WTC11 (cell line): ENCODE data around the gene ANTKMT. TPM values are rescaled to one million over a fixed set of nuclear protein-coding genes. Genes with fewer than 3 reads are reported as not detected.

Experiments
- ATAC-seq: fragments of 200-7000 bp; cut with Tn5 transposase; 2 replicates; pipeline ENCODE4 v1.10.0; 2021; ENCODE audit warnings: mild to moderate bottlenecking, moderate library complexity
- CTCF ChIA-PET: fragments of 300-600 bp; sonication (Branson Sonifier 250); formaldehyde crosslinking; loops from one replicate; lab custom pipeline; 2021; ENCODE audit warnings: antibody characterized with exemption; lab: Charles Lee
- POLR2A ChIA-PET: fragments of 350-600 bp; sonication (Branson Sonifier 250); formaldehyde crosslinking; loops from one replicate; lab custom pipeline; 2021; ENCODE audit warnings: antibody characterized with exemption; lab: Charles Lee
- DNase-seq: peaks from one replicate; pipeline ENCODE4 v3.0.0; 2021; ENCODE audit warnings: low spot score
- H3K27ac Mint-ChIP-seq: 2 replicates; pipeline ENCODE4 v1.8.0; 2021; ENCODE audit warnings: mixed read lengths
- H3K27me3 Mint-ChIP-seq: 2 replicates; pipeline ENCODE4 v1.8.0; 2021; ENCODE audit warnings: low read depth, mild to moderate bottlenecking, moderate library complexity, mixed read lengths
- H3K36me3 Mint-ChIP-seq: 2 replicates; pipeline ENCODE4 v1.8.0; 2021; ENCODE audit warnings: mixed read lengths
- H3K4me1 Mint-ChIP-seq: 2 replicates; pipeline ENCODE4 v1.8.0; 2022; ENCODE audit warnings: mixed read lengths
- H3K4me3 Mint-ChIP-seq: 2 replicates; pipeline ENCODE4 v1.8.0; 2021; ENCODE audit warnings: mild to moderate bottlenecking, moderate library complexity, mixed read lengths
- H3K9me3 Mint-ChIP-seq: 2 replicates; pipeline ENCODE4 v1.8.0; 2021; ENCODE audit warnings: mixed read lengths
- AFF4 ChIP-seq: sonication (generic); formaldehyde crosslinking; IDR thresholded peaks from 2 replicates; pipeline ENCODE4 v1.8.1; 2023; ENCODE audit warnings: mild to moderate bottlenecking, missing genetic modification reagents, borderline replicate concordance
- ATF6 ChIP-seq: sonication (generic); formaldehyde crosslinking; IDR thresholded peaks from 2 replicates; pipeline ENCODE4 v1.8.1; 2023; ENCODE audit warnings: mild to moderate bottlenecking, missing genetic modification reagents
- FOXP1 ChIP-seq: sonication (generic); formaldehyde crosslinking; IDR thresholded peaks from 2 replicates; pipeline ENCODE4 v1.8.0; 2022; ENCODE audit warnings: missing genetic modification reagents, mild to moderate bottlenecking, moderate library complexity, borderline replicate concordance
- KAT7 ChIP-seq: sonication (generic); formaldehyde crosslinking; IDR thresholded peaks from 2 replicates; pipeline ENCODE4 v1.8.1; 2023; ENCODE audit warnings: missing genetic modification reagents, mild to moderate bottlenecking, borderline replicate concordance
- MAX ChIP-seq: sonication (generic); formaldehyde crosslinking; IDR thresholded peaks from 2 replicates; pipeline ENCODE4 v1.8.0; 2022; ENCODE audit warnings: mild to moderate bottlenecking, missing genetic modification reagents
- MXD4 ChIP-seq: fragments of 250-450 bp; sonication (Bioruptor Pico); IDR thresholded peaks from 2 replicates; pipeline ENCODE4 v1.8.0; 2021; ENCODE audit warnings: mild to moderate bottlenecking, moderate library complexity, borderline replicate concordance
- RORB ChIP-seq: fragments of 250-450 bp; sonication (Bioruptor Pico); IDR thresholded peaks from 2 replicates; pipeline ENCODE4 v1.9.0; 2021; ENCODE audit warnings: mild to moderate bottlenecking
- SP1 ChIP-seq: sonication (generic); formaldehyde crosslinking; conservative IDR thresholded peaks from 2 replicates; pipeline ENCODE4 v1.8.1; 2022; ENCODE audit warnings: missing genetic modification reagents
- ZNF232 ChIP-seq: sonication (generic); formaldehyde crosslinking; IDR thresholded peaks from 2 replicates; pipeline ENCODE4 v1.8.0; 2022; ENCODE audit warnings: mild to moderate bottlenecking, missing genetic modification reagents
- ZNF416 ChIP-seq: fragments of 250-450 bp; sonication (Bioruptor Pico); IDR thresholded peaks from 2 replicates; pipeline ENCODE4 v1.9.0; 2021; ENCODE audit warnings: mild to moderate bottlenecking, inconsistent platforms
- ZNF671 ChIP-seq: fragments of 250-450 bp; sonication (Bioruptor Pico); IDR thresholded peaks from 2 replicates; pipeline ENCODE4 v1.8.0; 2021; ENCODE audit warnings: mild to moderate bottlenecking
- total RNA-seq: library from RNA; stranded (reverse); gene quantifications from 3 replicates; pipeline ENCODE4 v1.2.3, GENCODE V29; 2021
- TF ChIP-seq, protein P1 (sequence below): sonication (generic); formaldehyde crosslinking; IDR thresholded peaks from 2 replicates; pipeline ENCODE4 v1.8.1; 2023; ENCODE audit warnings: mild to moderate bottlenecking, moderate library complexity, missing genetic modification reagents
- TF ChIP-seq, protein P2 (sequence below): sonication (generic); formaldehyde crosslinking; IDR thresholded peaks from 2 replicates; pipeline ENCODE4 v1.8.0; 2023; ENCODE audit warnings: missing genetic modification reagents

Gene ANTKMT
- total RNA-seq, 1 experiment from 2014 or later: 40.6 TPM

DNA sequence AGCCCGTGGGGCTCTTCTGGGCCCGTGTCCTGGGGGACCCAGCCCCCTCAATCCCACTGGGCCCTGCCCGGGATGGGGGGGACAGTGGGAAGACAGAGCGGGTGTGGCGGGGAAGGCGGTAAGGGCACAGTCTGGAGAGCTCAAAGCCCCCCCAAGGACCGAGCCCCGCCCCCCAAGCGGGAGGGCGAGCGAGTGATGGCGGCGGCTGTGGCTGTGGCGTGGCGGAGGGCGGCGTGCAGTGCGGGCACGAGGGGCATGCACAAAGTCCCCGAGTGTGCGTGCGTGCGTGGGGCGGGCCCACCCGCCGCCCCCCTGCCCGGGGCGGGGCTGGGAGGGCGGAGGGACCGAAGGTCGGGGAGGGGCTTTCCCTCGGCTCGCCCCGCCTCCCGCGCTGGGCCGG, 27.2 kb upstream of the ANTKMT start:
- CTCF ChIA-PET: interaction anchor here (1.0 to 2.5 kb wide), 5 partner anchors 13 to 107 kb away, joined by 4 to 8 read pairs (median 6); partner anchors contain the start of genes GNG13 and RHOT2
- POLR2A ChIA-PET: interaction anchor here (1.1 to 1.5 kb wide), 2 partner anchors 11 to 26 kb away, joined by 4 read pairs; no protein-coding TSS in a partner anchor

DNA sequence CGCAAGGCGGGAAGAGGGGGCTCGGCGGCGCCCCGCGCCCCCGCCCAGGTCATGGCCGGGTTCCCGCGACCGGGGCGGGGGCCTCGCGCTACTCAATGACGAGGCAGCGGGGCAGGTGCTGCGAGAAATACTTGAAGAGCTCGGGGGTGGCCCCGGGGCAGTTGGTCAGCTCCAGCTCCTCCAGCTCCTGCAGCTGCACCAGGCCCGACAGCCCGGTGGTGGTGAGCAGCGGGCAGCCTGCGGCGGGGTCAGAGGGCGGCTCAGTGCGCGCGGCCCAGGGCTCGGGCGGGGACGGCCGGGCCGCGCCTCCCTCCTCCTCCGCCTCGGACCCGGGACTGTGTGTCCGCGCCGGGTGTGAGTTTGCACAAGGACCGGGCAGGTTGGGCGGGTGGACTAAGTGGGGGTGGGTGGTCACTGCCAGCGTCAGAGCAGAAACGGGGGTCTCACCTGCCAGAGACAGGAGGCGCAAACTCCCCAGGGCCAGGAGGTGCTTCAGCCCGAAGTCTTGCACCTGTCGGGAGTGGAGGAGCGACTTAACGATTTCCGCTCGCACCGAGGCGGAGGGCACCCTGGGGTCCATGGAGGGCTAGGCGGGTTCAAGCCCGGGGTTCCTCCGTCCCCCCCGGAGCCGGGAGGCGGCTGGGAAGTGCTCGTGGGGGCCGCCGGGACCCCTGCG, 26.6 kb upstream of the ANTKMT start:
- Mint-ChIP-seq H3K27ac (no peak overlapping the region), H3K4me3 (peak overlapping the region; percentile 71), H3K9me3 (no peaks in the 10 kb centered on the region), H3K4me1 (peaks cover 7% of the 10 kb centered on the region), H3K27me3 (peaks cover 69% of the 10 kb centered on the region), H3K36me3 (no peaks in the 10 kb centered on the region)
- CTCF ChIA-PET: interaction anchor here (1.0 to 2.5 kb wide), 7 partner anchors 8 to 107 kb away, joined by 3 to 12 read pairs (median 5); partner anchors contain the start of genes CIAO3, GNG13 and RHOT2
- DNase-seq (peak; percentile 61), ATAC-seq (peak; percentile 11)
- POLR2A ChIA-PET: interaction anchor here (0.6 to 1.5 kb wide), 3 partner anchors 11 to 27 kb away, joined by 3 to 4 read pairs (median 4); partner anchors contain the start of gene ANTKMT
- TF ChIP-seq ZNF232 (no peak), MAX (CRISPR knock-in tag) (no peak), RORB (no peak), KAT7 (CRISPR knock-in tag) (no peak), FOXP1 (CRISPR knock-in tag) (no peak), ZNF671 (CRISPR knock-in tag) (no peak), AFF4 (no peak)
- TF ChIP-seq, protein P1, sequence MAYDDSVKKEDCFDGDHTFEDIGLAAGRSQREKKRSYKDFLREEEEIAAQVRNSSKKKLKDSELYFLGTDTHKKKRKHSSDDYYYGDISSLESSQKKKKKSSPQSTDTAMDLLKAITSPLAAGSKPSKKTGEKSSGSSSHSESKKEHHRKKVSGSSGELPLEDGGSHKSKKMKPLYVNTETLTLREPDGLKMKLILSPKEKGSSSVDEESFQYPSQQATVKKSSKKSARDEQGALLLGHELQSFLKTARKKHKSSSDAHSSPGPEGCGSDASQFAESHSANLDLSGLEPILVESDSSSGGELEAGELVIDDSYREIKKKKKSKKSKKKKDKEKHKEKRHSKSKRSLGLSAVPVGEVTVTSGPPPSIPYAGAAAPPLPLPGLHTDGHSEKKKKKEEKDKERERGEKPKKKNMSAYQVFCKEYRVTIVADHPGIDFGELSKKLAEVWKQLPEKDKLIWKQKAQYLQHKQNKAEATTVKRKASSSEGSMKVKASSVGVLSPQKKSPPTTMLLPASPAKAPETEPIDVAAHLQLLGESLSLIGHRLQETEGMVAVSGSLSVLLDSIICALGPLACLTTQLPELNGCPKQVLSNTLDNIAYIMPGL (CRISPR knock-in tag): peak; percentile 20; the same call in 1 of the 2 replicates

More for the DNA sequence above, 27.2 kb upstream of the ANTKMT start:
- no peak for TF ChIP-seq MXD4 (CRISPR knock-in tag)
- no peak for TF ChIP-seq ZNF232
- TF ChIP-seq SP1 (CRISPR knock-in tag): peak; percentile 78
- TF ChIP-seq, protein P2, sequence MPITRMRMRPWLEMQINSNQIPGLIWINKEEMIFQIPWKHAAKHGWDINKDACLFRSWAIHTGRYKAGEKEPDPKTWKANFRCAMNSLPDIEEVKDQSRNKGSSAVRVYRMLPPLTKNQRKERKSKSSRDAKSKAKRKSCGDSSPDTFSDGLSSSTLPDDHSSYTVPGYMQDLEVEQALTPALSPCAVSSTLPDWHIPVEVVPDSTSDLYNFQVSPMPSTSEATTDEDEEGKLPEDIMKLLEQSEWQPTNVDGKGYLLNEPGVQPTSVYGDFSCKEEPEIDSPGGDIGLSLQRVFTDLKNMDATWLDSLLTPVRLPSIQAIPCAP (CRISPR knock-in tag): no peak
- TF ChIP-seq ATF6 (CRISPR knock-in tag): no peak
- TF ChIP-seq ZNF416: no peak
- H3K4me3 Mint-ChIP-seq: peak overlapping the region; percentile 66
- no peak for ATAC-seq
- H3K36me3 Mint-ChIP-seq: no peaks in the 10 kb centered on the region
- no peaks in the 10 kb centered on the region for H3K9me3 Mint-ChIP-seq
- peaks cover 8% of the 10 kb centered on the region for H3K4me1 Mint-ChIP-seq
- DNase-seq: no peak
- no peak overlapping the region for H3K27ac Mint-ChIP-seq
- peaks cover 64% of the 10 kb centered on the region for H3K27me3 Mint-ChIP-seq
